Heart left ventricle (tissue), 13 donors: Measurements from ENCODE around the gene ZNF20.

Source experiments
- POLR2A ChIP-seq, 2 donors: fragments of 450-650 bp; IDR thresholded peaks; one replicate each; pipeline ENCODE4 v1.6.1; 2017; ENCODE audit warnings: antibody characterized with exemption in 2 of 2, mild to moderate bottlenecking in 2 of 2, moderate library complexity in 2 of 2
- TF ChIP-seq, protein P1 (sequence below), 12 donors: fragments of 200-600 bp; sonication (generic) in 4 of 12; IDR thresholded peaks; one replicate each; pipeline versions ENCODE4 v1.5.0 to v1.8.0; 2018 to 2022; ENCODE audit warnings: antibody characterized with exemption in 12 of 12, mild to moderate bottlenecking in 5 of 12
- donor health status: ischemic (EF 13 %, LVEDD 7.1; RV severe dilation, severe dysfunction).
- donor health status: DM: no; HTN: yes; CAD: no.
- donor health status: DM: no; HTN: no; CAD: no.
- donor health status: ischemic (EF 25% LVEDD 6.9; RV normal size, moderate dysfunction).
- donor health status: ischemic (EF 25% LVEDD 5.7; RV mildly dilated, moderate dysfunction).
- donor health status: ischemic (EF 35%, LVEDD 5.7; RV mildly dilated, moderate dysfunction).
- donor health status: nonischemic (EF 11% LVEDD 7.7; RV severe dilation, severe dysfunction).
- donor health status: DM: yes; HTN: yes; CAD: no.
- donor health status: PGD.
- donor health status: ischemic (EF 29% LVEDD 5.4; RV normal size, mild dysfunction).
- donor health status: nonischemic (EF 23%, LVEDD 6.1; RV moderate dilation, normal function).

DNA sequence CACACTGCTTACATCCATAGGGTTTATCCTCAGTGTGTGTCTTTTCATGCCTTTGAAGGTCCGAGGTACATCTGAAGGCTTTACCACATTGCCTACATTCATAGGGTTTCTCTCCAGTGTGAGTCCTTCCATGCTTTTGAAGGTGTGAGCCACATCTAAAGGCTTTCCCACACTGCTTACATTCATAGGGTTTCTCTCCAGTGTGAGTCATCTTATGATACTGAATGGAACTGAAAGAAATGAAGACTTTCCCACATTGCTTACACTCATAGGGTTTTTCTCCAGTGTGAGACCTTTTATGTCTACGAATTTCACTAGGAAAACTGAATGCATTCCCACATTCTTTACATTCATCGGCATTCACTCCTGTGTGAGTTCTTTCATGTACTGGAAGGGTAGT is 7.1 kb downstream of the ZNF20 start:
- TF ChIP-seq, protein P1, sequence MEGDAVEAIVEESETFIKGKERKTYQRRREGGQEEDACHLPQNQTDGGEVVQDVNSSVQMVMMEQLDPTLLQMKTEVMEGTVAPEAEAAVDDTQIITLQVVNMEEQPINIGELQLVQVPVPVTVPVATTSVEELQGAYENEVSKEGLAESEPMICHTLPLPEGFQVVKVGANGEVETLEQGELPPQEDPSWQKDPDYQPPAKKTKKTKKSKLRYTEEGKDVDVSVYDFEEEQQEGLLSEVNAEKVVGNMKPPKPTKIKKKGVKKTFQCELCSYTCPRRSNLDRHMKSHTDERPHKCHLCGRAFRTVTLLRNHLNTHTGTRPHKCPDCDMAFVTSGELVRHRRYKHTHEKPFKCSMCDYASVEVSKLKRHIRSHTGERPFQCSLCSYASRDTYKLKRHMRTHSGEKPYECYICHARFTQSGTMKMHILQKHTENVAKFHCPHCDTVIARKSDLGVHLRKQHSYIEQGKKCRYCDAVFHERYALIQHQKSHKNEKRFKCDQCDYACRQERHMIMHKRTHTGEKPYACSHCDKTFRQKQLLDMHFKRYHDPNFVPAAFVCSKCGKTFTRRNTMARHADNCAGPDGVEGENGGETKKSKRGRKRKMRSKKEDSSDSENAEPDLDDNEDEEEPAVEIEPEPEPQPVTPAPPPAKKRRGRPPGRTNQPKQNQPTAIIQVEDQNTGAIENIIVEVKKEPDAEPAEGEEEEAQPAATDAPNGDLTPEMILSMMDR (IDR thresholded peaks at IDR 0.05): no peak
- TF ChIP-seq POLR2A (IDR thresholded peaks at IDR 0.05): no peak
